ENCODE data around the gene BRD1.
"Not testable (repeated sequence)": the region's sequence is repeated elsewhere in the genome, so short reads cannot be mapped to it uniquely, and the experiment has no call there.

The BRD1 gene

GRCh38 chr22:49826603-49827270 is 936 bp downstream of the BRD1 start:
- peak in 1 of 2 donors; percentile 11 for DNase-seq (ENCODE audit: low read depth in 2 of 2)

- DNase-seq (ENCODE audit: low read depth in 2 of 2), result peak; percentile 40
These were observed 1.6 kb downstream of the BRD1 start for GRCh38 chr22:49825944-49826602.

DNA sequence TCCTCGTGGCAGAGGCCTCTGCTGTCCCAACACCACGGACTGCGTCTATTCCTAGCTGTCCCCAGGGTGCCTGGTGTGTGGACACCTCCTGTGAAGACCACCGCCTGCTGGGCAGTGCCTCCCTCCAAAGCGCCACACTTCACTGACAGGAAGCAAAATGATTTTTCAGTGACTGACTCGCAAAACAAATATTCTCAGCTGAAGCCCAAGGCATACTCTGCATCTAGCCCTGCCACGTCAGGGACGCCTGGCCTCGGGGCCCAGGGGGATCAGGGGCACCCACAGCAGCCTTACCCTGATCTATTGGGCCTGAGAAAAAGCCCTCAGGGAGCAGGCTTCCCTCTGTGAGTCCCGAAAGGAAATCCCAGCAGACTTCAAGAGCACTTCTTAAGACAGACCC is 2.2 kb downstream of the BRD1 start:
- DNase-seq (ENCODE audit: low read depth in 2 of 2), result no peak

GRCh38 chr22:49824936-49825335 is 2.7 kb downstream of the BRD1 start:
- no peak for DNase-seq (ENCODE audit: low read depth in 2 of 2)

- DNase-seq (ENCODE audit: low read depth in 2 of 2), result no peak
These were observed 3.3 kb downstream of the BRD1 start for GRCh38 chr22:49824185-49824925.

GRCh38 chr22:49823289-49824045 is 4.2 kb downstream of the BRD1 start:
- DNase-seq (ENCODE audit: low read depth in 2 of 2), result no peak

DNA sequence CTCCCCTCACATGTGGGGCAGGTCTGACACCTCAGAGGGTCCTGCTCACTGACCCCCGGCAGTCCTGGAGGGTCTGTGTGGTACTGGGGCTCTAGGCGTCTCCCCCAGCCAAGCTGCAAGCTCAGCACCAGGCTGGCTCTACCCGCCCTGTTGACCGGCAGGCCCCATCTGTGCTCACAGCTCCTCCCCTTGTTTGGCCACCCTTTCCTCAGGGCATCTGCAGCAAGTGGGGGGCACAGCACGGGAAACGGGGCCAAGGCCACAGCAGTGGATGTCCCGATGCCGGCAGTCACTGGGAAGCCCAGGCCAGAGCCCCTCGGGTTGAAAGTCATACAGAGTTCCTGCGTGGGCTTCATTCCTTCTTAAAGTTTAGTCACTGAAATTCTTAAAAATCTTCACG is 5.9 kb downstream of the BRD1 start:
- DNase-seq (ENCODE audit: low read depth in 2 of 2), result not testable (repeated sequence)

GRCh38 chr22:49820984-49821383 is 6.7 kb downstream of the BRD1 start:
- no peak for DNase-seq (ENCODE audit: low read depth in 2 of 2)

- DNase-seq (ENCODE audit: low read depth in 2 of 2), result no peak
These were observed 10.3 kb downstream of the BRD1 start for GRCh38 chr22:49817359-49817758.

DNA sequence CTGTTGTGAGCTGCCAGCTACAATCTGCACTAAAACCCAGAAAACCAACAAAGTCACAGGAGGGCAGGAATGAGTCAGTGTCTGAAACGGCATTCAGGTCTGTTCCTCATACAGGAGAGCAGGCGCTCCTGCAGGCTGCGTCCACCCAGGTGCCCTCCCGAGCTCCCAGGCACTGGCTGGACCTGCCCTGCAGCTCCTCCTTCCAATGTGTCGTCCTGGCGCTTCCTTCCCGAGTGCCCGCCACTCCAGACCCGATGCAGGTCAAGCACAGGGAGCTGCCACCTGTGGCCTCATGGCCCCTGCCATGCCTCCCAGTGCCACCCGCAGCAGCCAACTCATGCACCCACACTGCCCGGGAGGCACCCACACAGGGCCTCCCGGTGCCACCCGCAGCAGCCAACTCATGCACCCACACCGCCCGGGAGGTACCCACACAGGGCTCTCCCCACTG is 12.0 kb downstream of the BRD1 start:
- DNase-seq (ENCODE audit: low read depth in 2 of 2), result no peak

DNA sequence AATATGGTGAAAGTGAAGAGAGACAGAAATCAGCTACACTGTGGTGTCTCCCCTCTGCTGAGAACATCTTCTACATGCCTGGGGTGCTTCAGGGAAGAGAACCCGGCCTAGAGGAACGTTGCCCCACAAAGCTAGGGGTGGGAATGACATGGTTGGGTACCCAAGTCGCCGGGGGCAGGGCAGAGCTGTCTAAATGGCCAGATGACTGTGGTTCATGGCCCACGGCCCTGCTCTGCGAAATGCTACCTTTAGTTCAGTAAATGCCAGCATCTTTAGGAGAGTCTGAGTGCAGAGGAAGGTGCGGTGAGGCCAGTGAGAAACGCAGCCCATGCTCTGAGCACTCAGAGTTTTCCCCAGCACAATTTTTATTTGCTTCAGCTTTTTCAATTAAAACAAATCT is 12.8 kb downstream of the BRD1 start:
- DNase-seq (ENCODE audit: low read depth in 2 of 2), result no peak

DNA sequence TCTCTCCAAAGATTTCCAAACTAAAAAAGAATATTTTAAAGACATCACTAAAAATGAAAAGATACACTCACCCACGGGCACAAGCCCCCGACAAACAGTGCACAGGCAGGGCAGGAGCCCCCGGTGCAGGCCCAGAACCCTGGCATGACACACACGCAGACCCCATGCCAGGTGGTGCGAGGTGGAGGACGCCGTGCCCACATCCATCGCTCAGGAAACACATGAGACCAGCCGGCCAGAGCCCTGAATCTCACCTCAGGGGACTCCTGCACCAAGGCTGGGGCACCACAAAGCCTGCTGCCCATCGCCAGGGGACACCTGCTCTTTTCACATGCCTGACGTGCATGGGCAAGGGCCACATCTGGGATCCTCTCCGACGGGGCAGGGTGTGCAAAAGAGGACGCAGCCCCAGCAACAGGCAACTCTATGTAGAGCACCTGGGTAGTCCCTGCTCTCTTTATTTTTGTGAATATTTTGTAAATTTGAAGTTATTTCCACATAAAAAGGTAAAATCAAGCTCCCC is 13.4 kb downstream of the BRD1 start:
- no peak for DNase-seq (ENCODE audit: low read depth in 2 of 2)

GRCh38 chr22:49812838-49813237 is 14.8 kb downstream of the BRD1 start:
- DNase-seq (ENCODE audit: low read depth in 2 of 2), result no peak

GRCh38 chr22:49811020-49811791 is 16.5 kb downstream of the BRD1 start:
- DNase-seq (ENCODE audit: low read depth in 2 of 2), result no peak

GRCh38 chr22:49810363-49811019 is 17.2 kb downstream of the BRD1 start:
- DNase-seq (ENCODE audit: low read depth in 2 of 2), result no peak

- DNase-seq (ENCODE audit: low read depth in 2 of 2), result no peak
These were observed 19.6 kb downstream of the BRD1 start for GRCh38 chr22:49807780-49808708.

DNA sequence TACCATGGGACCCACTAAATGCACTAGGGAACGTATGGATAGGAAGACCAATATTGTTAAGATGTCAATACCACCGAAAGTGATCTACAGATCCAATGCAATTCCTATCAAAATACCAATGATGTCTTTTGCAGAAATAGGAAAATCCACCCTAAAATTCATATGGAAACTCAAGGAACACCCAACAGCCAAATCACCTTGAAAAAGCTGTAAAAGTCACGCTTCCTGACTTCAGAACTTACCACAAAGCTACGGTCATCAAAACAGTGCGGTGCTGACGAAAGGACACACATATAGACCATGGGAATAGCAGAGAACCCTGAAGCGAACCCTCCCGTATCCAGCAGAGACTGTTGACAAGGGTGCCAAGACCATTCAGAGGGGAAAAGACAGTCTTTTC is 20.5 kb downstream of the BRD1 start:
- no peak for DNase-seq (ENCODE audit: low read depth in 2 of 2)

- DNase-seq (ENCODE audit: low read depth in 2 of 2), result no peak
These were observed 23.8 kb downstream of the BRD1 start for GRCh38 chr22:49803737-49804375.

GRCh38 chr22:49803134-49803533 is 24.5 kb downstream of the BRD1 start:
- DNase-seq (ENCODE audit: low read depth in 2 of 2), result no peak

All from stimulated activated CD8-positive, alpha-beta memory T cell treated with anti-CD3 and anti-CD28 coated beads, Interleukin-7, amount 100 ng/mL, for 1 hour (primary cell).